ENCODE measurements around the gene ATP8B4. TPM values are rescaled to one million over a fixed set of nuclear protein-coding genes. Genes with fewer than 3 reads are reported as not detected.

The ATP8B4 gene
- total and polyA plus RNA-seq, 12 donors: 0.39 to 5.3 (median 1.6) TPM

GRCh38 chr15:50053055-50053856 is 65.8 kb downstream of the ATP8B4 start:
- Histone ChIP-seq H3K27me3 (no peaks in the 10 kb centered on the region), H3K4me3 (no peak overlapping the region), H3K9me3 (peaks cover 0 to 7% (median 0%) of the 10 kb centered on the region in 11 donors), H3K4me1 (peaks cover 0 to 63% (median 8%) of the 10 kb centered on the region in 9 donors), H3K27ac (peak overlapping the region in 1 of 10 donors; percentile 86), H3K36me3 (no peaks in the 10 kb centered on the region)
- ATAC-seq (no peak), DNase-seq (no peak)
- 53% methylated on average over 3 of the region's 3 CpGs for WGBS, 2 donors
- intact Hi-C loops (cut with DNase I): loop anchor here in 4 of 10 donors (5.0 to 10.0 kb wide), 4 partner anchors 176 to 818 kb away; partner anchors contain the start of genes DTWD1 (in 1 of the 4) and FAM227B (in 1 of the 4)
- no peak for TF ChIP-seq CTCF (IDR thresholded peaks at IDR 0.05)

GRCh38 chr15:50051811-50052419 is 67.1 kb downstream of the ATP8B4 start:
- DNase-seq: peak in 1 of 2 donors; percentile 64
- ATAC-seq: peak in 5 of 8 donors; percentile 17 to 58 (median 30)

GRCh38 chr15:50050986-50051743 is 67.9 kb downstream of the ATP8B4 start:
- Histone ChIP-seq H3K9me3 (peaks cover 0 to 7% (median 0%) of the 10 kb centered on the region in 11 donors), H3K4me1 (peaks cover 0 to 48% (median 0%) of the 10 kb centered on the region in 9 donors), H3K4me3 (no peak overlapping the region), H3K27ac (peak overlapping the region in 1 of 10 donors; percentile 86), H3K36me3 (no peaks in the 10 kb centered on the region), H3K27me3 (no peaks in the 10 kb centered on the region)
- TF ChIP-seq CTCF (IDR thresholded peaks at IDR 0.05): no peak
- WGBS, 2 donors: 68 to 77% methylated on average over 5 of the region's 5 CpGs
- ATAC-seq (no peak), DNase-seq (no peak)
- intact Hi-C loops (cut with DNase I): loop anchor here in 4 of 10 donors (5.0 to 10.0 kb wide), 4 partner anchors 174 to 816 kb away; partner anchors contain the start of genes DTWD1 (in 1 of the 4) and FAM227B (in 1 of the 4)

More at GRCh38 chr15:50051811-50052419, 67.1 kb downstream of the ATP8B4 start:
- H3K27ac ChIP-seq: peak overlapping the region in 1 of 10 donors; percentile 86
- H3K27me3 ChIP-seq: no peaks in the 10 kb centered on the region
- peaks cover 0 to 7% (median 0%) of the 10 kb centered on the region in 11 donors for H3K9me3 ChIP-seq
- no peaks in the 10 kb centered on the region for H3K36me3 ChIP-seq
- H3K4me3 ChIP-seq: no peak overlapping the region
- intact Hi-C loops (cut with DNase I): loop anchor here in 4 of 10 donors (5.0 to 10.0 kb wide), 4 partner anchors 175 to 817 kb away; partner anchors contain the start of genes DTWD1 (in 1 of the 4) and FAM227B (in 1 of the 4)
- peak; percentile 15 to 72 (median 64) for TF ChIP-seq CTCF (IDR thresholded peaks at IDR 0.05)
- WGBS, 2 donors: 24 to 29% methylated on average over 3 of the region's 3 CpGs
- peaks cover 0 to 51% (median 0%) of the 10 kb centered on the region in 9 donors for H3K4me1 ChIP-seq
